Activated T-cell treated with anti-CD3 and anti-CD28 coated beads, Interleukin-2, amount 50 U/mL, for 48 hours (primary cell): Measurements from ENCODE around the gene ACSF2.

ENCODE experiments used
- DNase-seq, 2 experiments: peaks; one replicate each; pipeline ENCODE4 v3.0.0-alpha.2; 2020

ACSF2 gene

GRCh38 chr17:50440172-50440837 is 14.3 kb downstream of the ACSF2 start:
- no peak for DNase-seq

DNA sequence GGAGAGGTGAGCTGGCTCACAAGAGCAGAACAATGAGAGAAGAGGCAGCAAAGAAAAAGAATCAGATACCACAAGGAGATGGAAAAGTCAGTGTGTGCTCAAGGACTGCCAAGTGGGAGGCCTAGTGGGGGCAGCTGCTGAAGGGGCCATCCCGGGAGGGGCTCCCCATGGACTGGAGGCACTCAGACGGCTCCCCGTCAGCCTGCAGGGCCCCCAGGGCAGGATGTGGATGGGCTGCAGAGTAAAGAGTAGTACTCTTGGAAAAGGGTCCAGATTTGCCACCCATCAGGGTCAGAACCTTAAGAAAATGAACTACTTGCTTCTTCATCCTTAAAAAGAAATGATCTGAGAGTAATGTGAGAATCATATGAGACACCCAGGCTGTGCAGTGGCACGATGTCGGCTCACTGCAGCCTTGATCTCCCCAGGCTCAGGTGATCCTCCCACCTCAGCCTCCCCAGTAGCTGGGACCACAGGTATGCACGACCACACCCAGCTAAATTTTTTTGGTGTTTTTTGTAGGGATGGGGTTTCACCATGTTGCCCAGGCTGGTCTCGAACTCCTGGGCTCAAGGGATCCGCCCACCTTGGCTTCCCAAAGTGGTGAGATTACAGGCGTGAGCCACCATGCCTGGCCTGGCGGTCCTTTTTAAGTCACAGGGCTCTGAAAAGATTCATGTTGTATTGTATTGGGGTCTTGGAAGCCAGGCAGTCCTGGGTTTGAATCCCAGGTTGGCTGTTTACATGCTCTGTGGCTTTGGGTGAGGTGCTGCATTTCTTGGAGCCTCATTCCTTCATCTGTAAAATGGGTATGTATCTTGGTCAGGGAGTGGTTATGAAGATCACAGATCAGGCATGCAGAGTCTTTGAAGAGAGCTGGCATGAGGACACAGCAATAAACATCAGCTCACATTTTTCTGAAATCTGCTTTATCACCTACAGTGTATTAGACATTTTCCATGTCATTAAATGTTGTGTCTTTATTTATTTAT is 15.1 kb downstream of the ACSF2 start:
- DNase-seq = no peak

- no peak for DNase-seq
These were observed 17.5 kb downstream of the ACSF2 start for GRCh38 chr17:50443505-50443974.

- no peak for DNase-seq
These were observed 19.1 kb downstream of the ACSF2 start for GRCh38 chr17:50444841-50445715.

GRCh38 chr17:50445730-50446325 is 19.8 kb downstream of the ACSF2 start:
- DNase-seq = no peak

- no peak for DNase-seq
These were observed 22.0 kb downstream of the ACSF2 start for GRCh38 chr17:50447870-50448595.

DNA sequence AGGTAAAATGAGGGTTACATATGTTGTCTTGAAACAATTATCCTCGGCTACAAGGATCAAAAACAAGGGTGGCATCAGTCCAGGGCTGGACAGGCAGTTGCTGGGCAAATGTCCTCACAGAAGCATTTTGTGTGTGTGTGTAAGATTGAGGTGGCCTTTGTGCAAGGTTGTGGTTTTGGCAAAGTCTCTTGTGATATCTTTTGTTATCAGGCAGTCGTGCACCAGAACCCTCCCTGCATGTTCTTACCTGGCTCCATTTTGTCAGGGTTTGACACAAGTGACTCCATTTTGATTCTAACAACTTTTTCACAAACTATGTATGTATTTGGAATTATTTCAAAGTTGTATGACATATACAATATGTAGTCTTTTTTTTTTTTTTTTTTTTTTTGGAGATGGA is 22.6 kb downstream of the ACSF2 start:
- no peak for DNase-seq

DNA sequence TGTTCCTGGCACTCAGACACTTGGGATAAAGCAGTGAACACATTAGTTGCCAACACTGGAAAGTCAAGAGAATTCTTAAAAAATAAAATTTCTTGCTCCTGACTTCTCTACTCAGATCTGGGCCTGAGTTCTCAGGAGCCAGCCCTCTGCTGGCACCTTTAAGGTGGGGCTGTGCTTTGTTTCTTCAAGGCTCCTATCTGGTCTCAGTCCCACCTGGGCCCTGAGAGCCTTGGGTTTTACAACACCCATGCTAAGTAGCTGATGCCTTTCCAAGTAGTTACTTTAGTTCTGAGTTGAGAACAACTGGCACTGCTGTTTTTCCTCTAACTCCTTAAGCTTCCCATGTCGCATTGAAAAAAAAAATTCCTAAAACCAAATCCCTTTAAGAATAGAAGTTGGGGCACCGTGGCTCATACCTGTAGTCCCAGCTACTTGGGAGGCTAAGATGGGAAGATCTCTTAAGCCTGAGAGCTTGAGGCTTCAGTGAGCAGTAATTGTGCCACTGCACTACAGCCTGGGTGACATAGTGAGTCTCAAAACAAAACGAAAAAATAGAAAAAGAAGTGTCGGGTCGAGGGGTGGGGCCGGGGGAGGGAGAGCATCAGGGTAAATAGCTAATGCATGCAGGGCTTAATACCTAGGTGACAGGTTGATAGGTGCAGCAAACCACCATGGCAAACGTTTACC is 26.1 kb downstream of the ACSF2 start:
- DNase-seq = no peak

DNA sequence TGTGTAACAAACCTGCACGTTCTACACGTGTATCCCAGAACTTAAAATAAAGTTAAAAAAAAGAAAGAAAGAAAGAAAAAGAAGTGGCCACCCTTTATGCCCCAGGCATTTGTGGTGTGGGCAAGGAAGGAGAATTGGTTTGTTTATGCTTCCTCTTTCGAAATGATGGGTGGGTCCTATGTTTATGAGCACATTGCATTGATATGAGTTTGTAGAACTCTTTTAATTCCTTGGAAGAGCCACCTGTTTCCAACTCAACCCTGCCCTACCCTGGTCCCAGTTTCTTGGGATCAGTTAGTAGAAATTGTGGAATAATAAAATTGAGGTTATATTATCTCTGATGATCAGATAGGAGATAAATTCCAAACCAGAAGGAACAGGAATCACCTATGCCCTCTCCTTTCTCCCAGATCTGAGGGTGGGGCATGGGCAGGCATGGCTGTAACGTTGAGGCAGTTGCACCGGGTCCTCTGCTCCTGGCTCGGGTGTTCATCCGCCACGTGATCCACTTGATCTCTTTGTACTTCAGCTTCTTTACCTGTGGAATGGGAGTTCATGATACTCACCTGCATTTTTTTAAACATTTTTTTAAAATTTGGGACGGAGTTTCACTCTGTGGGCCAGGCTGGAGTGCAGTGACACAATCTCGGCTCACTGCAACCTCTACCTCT is 26.7 kb downstream of the ACSF2 start:
- no peak for DNase-seq

- DNase-seq = no peak
These were observed 27.9 kb downstream of the ACSF2 start for GRCh38 chr17:50453901-50454300.

DNA sequence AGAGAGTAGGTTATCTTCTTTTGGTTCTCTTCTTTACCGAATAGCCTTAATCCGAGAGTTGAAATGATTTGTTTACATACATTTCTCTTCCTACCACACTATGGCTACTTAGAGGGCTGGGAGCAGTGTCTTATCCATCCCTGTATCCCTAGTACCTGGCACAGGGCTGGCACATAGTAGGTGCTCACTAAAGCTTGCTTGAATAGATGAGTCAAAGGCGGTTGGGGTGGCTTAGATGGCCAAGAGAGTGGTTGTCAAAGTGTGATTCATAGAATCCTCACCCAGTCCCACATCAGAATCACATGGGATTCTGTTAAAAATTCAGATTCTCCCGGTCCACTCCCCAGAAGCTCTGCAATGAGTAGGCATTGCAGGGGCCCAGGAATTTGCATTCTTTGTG is 31.6 kb downstream of the ACSF2 start:
- DNase-seq = no peak

DNA sequence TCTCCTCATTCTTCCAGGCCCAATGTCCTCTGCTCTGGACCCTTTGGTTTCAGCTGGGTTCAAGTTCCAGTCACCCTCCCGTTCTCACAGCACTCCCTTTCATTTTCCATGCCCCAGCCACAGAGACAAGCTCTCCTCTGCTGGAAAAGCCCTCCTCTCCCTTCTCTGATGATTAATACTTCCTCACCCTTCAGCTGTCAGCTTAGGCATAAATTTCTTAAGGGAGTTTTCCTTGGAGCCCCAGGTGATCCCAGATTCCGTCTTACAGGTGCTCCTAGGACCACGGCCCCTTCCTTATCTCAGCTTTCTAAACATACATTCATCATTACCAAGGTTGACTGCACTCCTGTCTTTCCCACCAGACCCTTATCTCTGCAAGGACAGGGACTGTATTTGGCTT is 32.3 kb downstream of the ACSF2 start:
- no peak for DNase-seq

- no peak for DNase-seq
These were observed 33.0 kb downstream of the ACSF2 start for GRCh38 chr17:50458701-50459676.

DNA sequence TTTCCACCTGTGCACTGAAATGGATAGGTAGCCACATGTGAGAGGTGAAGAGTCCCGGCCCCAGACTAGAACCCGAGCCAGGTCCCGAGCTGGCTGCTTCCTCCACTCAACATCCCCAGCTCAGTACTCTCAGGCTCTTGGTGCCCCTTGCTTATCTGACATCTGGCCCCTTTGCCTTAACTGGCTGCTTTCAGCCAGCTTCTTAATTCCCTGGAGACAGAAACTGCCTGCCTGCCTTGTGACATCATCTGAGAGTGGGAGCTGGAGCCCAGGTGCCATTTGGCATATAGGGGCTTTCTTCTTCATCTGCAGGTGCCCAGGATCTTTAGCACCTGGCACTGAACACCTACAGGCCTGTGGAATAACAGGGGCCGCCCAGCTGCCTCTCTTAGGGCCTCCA is 33.7 kb downstream of the ACSF2 start:
- no peak for DNase-seq

GRCh38 chr17:50460831-50461526 is 35.0 kb downstream of the ACSF2 start:
- no peak for DNase-seq

DNA sequence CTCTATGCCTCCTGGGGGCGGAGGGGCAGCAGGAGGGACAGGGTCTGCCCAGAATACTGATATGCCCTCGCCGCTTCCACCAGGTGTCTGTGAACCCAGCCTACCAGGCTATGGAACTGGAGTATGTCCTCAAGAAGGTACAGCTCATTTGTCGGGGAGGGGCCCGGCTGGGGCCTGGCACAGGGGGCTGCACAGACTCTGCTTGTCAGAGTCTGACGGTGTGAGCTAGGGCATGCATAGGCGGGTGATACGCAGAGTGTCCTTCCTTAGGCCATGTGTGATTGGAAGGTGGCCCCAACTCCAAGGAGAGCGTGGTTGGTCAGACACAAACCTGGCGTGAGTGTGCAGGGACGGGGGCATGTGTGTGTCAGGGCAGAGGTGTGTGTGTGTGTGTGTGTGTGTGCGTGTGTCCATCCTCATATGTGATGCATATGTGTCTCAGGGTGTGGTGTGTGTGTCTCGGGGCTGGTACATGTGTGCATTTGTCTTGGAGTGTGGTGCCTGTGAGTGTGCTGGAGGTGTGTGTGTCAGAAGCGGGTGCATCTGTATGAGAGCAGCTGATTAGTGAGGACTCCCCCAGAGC is 35.6 kb downstream of the ACSF2 start:
- no peak for DNase-seq

DNA sequence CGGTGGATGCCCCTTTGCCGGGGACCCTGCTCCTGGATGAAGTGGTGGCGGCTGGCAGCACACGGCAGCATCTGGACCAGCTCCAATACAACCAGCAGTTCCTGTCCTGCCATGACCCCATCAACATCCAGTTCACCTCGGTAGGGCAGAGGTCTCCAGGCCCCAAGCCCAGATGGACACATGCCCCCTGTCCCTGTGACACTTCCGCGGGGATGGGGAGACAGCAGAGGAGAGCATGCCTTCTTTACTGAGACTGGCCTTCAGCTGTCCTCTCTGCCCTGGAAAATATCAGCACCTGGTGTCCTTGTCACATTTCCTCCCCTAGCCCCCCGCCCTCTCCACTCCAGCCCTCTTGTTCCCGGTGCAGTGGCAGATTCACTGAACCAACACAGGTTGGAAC is 36.4 kb downstream of the ACSF2 start:
- no peak for DNase-seq

GRCh38 chr17:50464121-50464520 is 38.1 kb downstream of the ACSF2 start:
- no peak for DNase-seq
